GM12878 (cell line): ENCODE results near the gene CC2D1B. TPM values are rescaled to one million over a fixed set of nuclear protein-coding genes. Genes with fewer than 3 reads are reported as not detected.

Experiments
- CBX3 ChIP-seq: fragments of 200-600 bp; sonication (generic); IDR thresholded peaks from 2 replicates; pipeline ENCODE4 v1.6.1; 2016; ENCODE audit warnings: low read depth, borderline replicate concordance
- CBX5 ChIP-seq: sonication (generic); IDR thresholded peaks from 2 replicates; pipeline ENCODE4 v1.6.1; 2016; ENCODE audit warnings: low read depth, moderate library complexity, mild to moderate bottlenecking, inconsistent platforms
- CHD1 ChIP-seq: IDR thresholded peaks from 2 replicates; pipeline ENCODE4 v1.6.1; 2012; ENCODE audit warnings: low read depth, low read length, improper control_type of control experiment
- E4F1 ChIP-seq: fragments of 450-650 bp; IDR thresholded peaks from 2 replicates; pipeline ENCODE4 v1.6.1; 2018; ENCODE audit warnings: borderline replicate concordance, mild to moderate bottlenecking; ENCODE audit not compliant: partially characterized antibody
- ELK1 ChIP-seq: IDR thresholded peaks from 2 replicates; pipeline ENCODE4 v1.6.1; 2012; ENCODE audit warnings: low read depth, low read length, improper control_type of control experiment
- HCFC1 ChIP-seq: fragments of 150-350 bp; IDR thresholded peaks from 2 replicates; pipeline ENCODE4 v1.6.1; 2014; ENCODE audit warnings: low read length
- HSF1 ChIP-seq: fragments of 150-350 bp; IDR thresholded peaks from 2 replicates; pipeline ENCODE4 v1.6.1; 2014; ENCODE audit warnings: mild to moderate bottlenecking, low read depth, low read length
- IRF3 ChIP-seq: fragments of 450-650 bp; IDR thresholded peaks from 2 replicates; pipeline ENCODE4 v1.6.1; 2014; ENCODE audit warnings: mild to moderate bottlenecking
- IRF4 ChIP-seq: IDR thresholded peaks from 2 replicates; pipeline ENCODE4 v1.6.1; 2011; ENCODE audit warnings: low read depth, low read length
- JUNB ChIP-seq: IDR thresholded peaks from 2 replicates; pipeline ENCODE4 v1.6.1; 2016; ENCODE audit warnings: antibody characterized with exemption, mild to moderate bottlenecking
- JUND ChIP-seq: IDR thresholded peaks from 2 replicates; pipeline ENCODE4 v1.6.1; 2012; ENCODE audit warnings: low read depth, mild to moderate bottlenecking, low read length, improper control_type of control experiment, moderate library complexity
- KDM1A ChIP-seq: fragments of 200-600 bp; sonication (generic); IDR thresholded peaks from 2 replicates; pipeline ENCODE4 v1.6.1; 2016; ENCODE audit warnings: borderline replicate concordance
- MAX ChIP-seq: IDR thresholded peaks from 2 replicates; pipeline ENCODE4 v1.6.1; 2012; ENCODE audit warnings: low read depth, low read length, improper control_type of control experiment
- MLLT1 ChIP-seq: fragments of 450-650 bp; IDR thresholded peaks from 2 replicates; pipeline ENCODE4 v1.6.1; 2016; ENCODE audit warnings: mild to moderate bottlenecking
- MTA3 ChIP-seq: IDR thresholded peaks from 2 replicates; pipeline ENCODE4 v1.6.1; 2012; ENCODE audit warnings: low read length, inconsistent platforms, borderline replicate concordance
- NR2C1 ChIP-seq: fragments of 450-650 bp; IDR thresholded peaks from 2 replicates; pipeline ENCODE4 v1.6.1; 2017; ENCODE audit warnings: antibody characterized with exemption, mild to moderate bottlenecking, moderate library complexity
- SMC3 ChIP-seq: IDR thresholded peaks from 2 replicates; pipeline ENCODE4 v1.6.1; 2011; ENCODE audit warnings: low read length, improper control_type of control experiment, borderline replicate concordance
- SREBF2 ChIP-seq: IDR thresholded peaks from 2 replicates; pipeline ENCODE4 v1.6.1; 2012; ENCODE audit warnings: mild to moderate bottlenecking, low read length
- SUPT20H ChIP-seq: IDR thresholded peaks from 2 replicates; pipeline ENCODE4 v1.6.1; 2011; ENCODE audit warnings: low read depth, mild to moderate bottlenecking, low read length, moderate library complexity, borderline replicate concordance; ENCODE audit not compliant: control insufficient read depth
- TAF1 ChIP-seq: IDR thresholded peaks from 2 replicates; pipeline ENCODE4 v1.6.1; 2011; ENCODE audit warnings: mild to moderate bottlenecking, low read depth, low read length, borderline replicate concordance
- USF2 ChIP-seq: IDR thresholded peaks from 2 replicates; pipeline ENCODE4 v1.6.1; 2011; ENCODE audit warnings: low read depth, low read length, improper control_type of control experiment, borderline replicate concordance
- ZNF207 ChIP-seq: fragments of 450-650 bp; IDR thresholded peaks from 2 replicates; pipeline ENCODE4 v1.6.1; 2014; ENCODE audit warnings: antibody characterized with exemption, mild to moderate bottlenecking, borderline replicate concordance
- polyA plus RNA-seq, 11 experiments: library from polyadenylated mRNA; depleted of rRNA in 4 of 11; unstranded in 6 of 11; stranded (reverse) in 5 of 11; fragments of >200 nt; fragmentation: Nextera tagmentation in 4 of 11; fragmentation: Illumina TruSeq in 1 of 11; extraction: Ambion mirVana in 4 of 11; extraction: Trizol in 1 of 11; gene quantifications; 1 replicate in 1 of 11; 2 replicates in 10 of 11; pipeline versions ENCODE4 v1.2.1 to v1.2.3, GENCODE V29; 2011 to 2016; ENCODE audit warnings: inconsistent platforms in 2 of 11, missing spikeins in 2 of 11, low read depth in 1 of 11
- total RNA-seq, 4 experiments: library from RNA; depleted of rRNA in 3 of 4; stranded (reverse); fragments of >200 nt in 3 of 4; fragmentation: Illumina TruSeq in 1 of 4; extraction: Trizol in 1 of 4; gene quantifications; 2 replicates each; pipeline versions ENCODE4 v1.2.1 to v1.2.3, GENCODE V29; 2013 to 2021

CC2D1B gene
- total and polyA plus RNA-seq, 10 of the 15 experiments (the other 5 are each of a cell fraction or from before 2014, with no cell fraction given): 0.90 to 29.4 (median 14.5) TPM

- TF ChIP-seq HSF1 (no peak), MTA3 (no peak), KDM1A (no peak), HCFC1 (peak; percentile 50; the same call in 1 of the 2 replicates), CHD1 (no peak), USF2 (peak; percentile 97), SUPT20H (no peak), SMC3 (no peak), SREBF2 (no peak), TAF1 (peak; percentile 74), IRF4 (no peak), CBX3 (no peak), NR2C1 (no peak), MAX (peak; percentile 99), MLLT1 (no peak), ELK1 (no peak; the same call in 1 of the 2 replicates), JUND (no peak), CBX5 (no peak), IRF3 (no peak), JUNB (no peak), E4F1 (peak; percentile 68), ZNF207 (peak; percentile 31; the same call in 1 of the 2 replicates)
These were observed at the start of gene CC2D1B (continued) for GRCh38 chr1:52365746-52366516.
